ENCODE results near the gene GADD45GIP1. TPM values are rescaled to one million over a fixed set of nuclear protein-coding genes. Genes with fewer than 3 reads are reported as not detected.

The GADD45GIP1 gene
- polyA plus RNA-seq, 1 of the 3 experiments (the other 2 are of a cell fraction) = 91.8 TPM

- peak; percentile 92 for DNase-seq
- Histone ChIP-seq H3K9me3 (no peaks in the 10 kb centered on the region), H4K20me1 (ENCODE audit: insufficient read depth) (0 out of 2 replicates have a peak, but pooled peaks cover 4% of the 10 kb centered on the region), H2AFZ (ENCODE audit: low read depth) (peak within 1 kb of the TSS; percentile 95), H3K9me2 (no peaks in the 10 kb centered on the region), H3K27ac (ENCODE audit: low read depth in 2 of 2, low read length in 1 of 2) (peak within 1 kb of the TSS; percentile 47 to 81; a peak in 3 of 4 replicates), H3K4me3 (ENCODE audit: low read depth in 2 of 2, low read length in 1 of 2) (peak within 1 kb of the TSS; percentile 84 to 86), H3K4me2 (peak within 1 kb of the TSS; percentile 95), H3K9ac (peak within 1 kb of the TSS; percentile 82), H3K27me3 (ENCODE audit: insufficient read depth) (no peaks in the 10 kb centered on the region), H3K79me2 (ENCODE audit: insufficient read depth) (peaks cover 41% of the 10 kb centered on the region), H3F3A (replicated peaks; ENCODE audit: insufficient read depth) (peaks cover 7% of the 10 kb centered on the region), H3K36me3 (replicated peaks in 1 of 2; ENCODE audit: control insufficient read depth in 1 of 2, insufficient read depth in 2 of 2, low read length in 1 of 2) (peaks cover 4 to 21% of the 10 kb centered on the region in 2 experiments), H3K4me1 (ENCODE audit: control insufficient read depth in 1 of 2, insufficient read depth in 2 of 2, low read depth in 1 of 2, low read length in 1 of 2) (peaks cover 6 to 15% of the 10 kb centered on the region in 2 experiments; a peak in 2 of 4 replicates)
- 7% methylated on average over 22 of the region's 51 CpGs for WGBS (ENCODE audit: low lambda C conversion rate)
- ChIA-PET CTCF (interaction anchor here (0.9 to 2.5 kb wide), 6 partner anchors 12 to 160 kb away, joined by 3 to 10 read pairs (median 7); no protein-coding TSS in a partner anchor), POLR2A (interaction anchor here (0.6 to 2.3 kb wide), 13 partner anchors 8 to 198 kb away, joined by 3 to 15 read pairs (median 3); partner anchors contain the start of genes GCDH, NACC1 and SYCE2)
- TF ChIP-seq YY1 (IDR thresholded peaks at IDR 0.05; ENCODE audit: low read depth) (peak; percentile 100), ELF1 (IDR thresholded peaks at IDR 0.05) (peak; percentile 66), MAX (IDR thresholded peaks at IDR 0.05; ENCODE audit: low read depth) (peak; percentile 98), POLR2AphosphoS5 (IDR thresholded peaks at IDR 0.05; ENCODE audit: low read depth, low read length) (peak; percentile 97), SIN3A (IDR thresholded peaks at IDR 0.05; ENCODE audit: borderline replicate concordance, low read depth, low read length) (peak; percentile 82; the same call in 1 of the 2 replicates), MXI1 (IDR thresholded peaks at IDR 0.05; ENCODE audit: low read depth, low read length) (peak; percentile 93), CHD2 (IDR thresholded peaks at IDR 0.05; ENCODE audit: low read length, partially characterized antibody) (peak; percentile 77), USF1 (IDR thresholded peaks at IDR 0.05; ENCODE audit: borderline replicate concordance, low read depth) (peak; percentile 68; the same call in 1 of the 2 replicates), TAF1 (IDR thresholded peaks at IDR 0.05; ENCODE audit: borderline replicate concordance, low read depth, low read length) (peak; percentile 94), REST (IDR thresholded peaks at IDR 0.05; ENCODE audit: low read depth, low read length) (peak; percentile 70; the same call in 1 of the 2 replicates), RCOR1 (IDR thresholded peaks at IDR 0.05; ENCODE audit: low read length) (no peak), GABPA (IDR thresholded peaks at IDR 0.05; ENCODE audit: low read depth) (peak; percentile 97), ZBTB33 (IDR thresholded peaks at IDR 0.05; ENCODE audit: borderline replicate concordance, low read depth) (no peak), TCF12 (IDR thresholded peaks at IDR 0.05) (no peak)
Measured at GRCh38 chr19:12933287-12934072, 23.5 kb downstream of the GADD45GIP1 start, which contains the start of gene FARSA. FARSA (minus strand) TSS chr19:12933711; CDS start chr19:12933696, 15 bp downstream.
